Smooth muscle cell (in vitro differentiated cells): ENCODE results near the gene CRYZL1. TPM values are rescaled to one million over a fixed set of nuclear protein-coding genes. Genes with fewer than 3 reads are reported as not detected.
"Not testable (repeated sequence)": the region's sequence is repeated elsewhere in the genome, so short reads cannot be mapped to it uniquely, and the experiment has no call there.

Experiments
- DNase-seq: peaks from one replicate; lab custom pipeline; 2025; ENCODE audit not compliant: unreplicated experiment; lab: John Stamatoyannopoulos, UW
- H2AFZ ChIP-seq: fragments of 200-600 bp; sonication (generic); 2 replicates; pipeline ENCODE4 v1.6.0; 2016; ENCODE audit warnings: antibody characterized with exemption, low read depth, mild to moderate bottlenecking
- H3F3A ChIP-seq: fragments of 200-600 bp; sonication (generic); 2 replicates; pipeline ENCODE4 v1.6.0; 2017; ENCODE audit warnings: antibody characterized with exemption, low read depth
- H3K27ac ChIP-seq: fragments of 200-600 bp; sonication (generic); 2 replicates; pipeline ENCODE4 v1.5.1; 2016; ENCODE audit warnings: low read depth, mild to moderate bottlenecking
- H3K27me3 ChIP-seq: fragments of 200-600 bp; sonication (generic); 2 replicates; pipeline ENCODE4 v1.6.1; 2016; ENCODE audit warnings: low read depth, mild to moderate bottlenecking
- H3K36me3 ChIP-seq: fragments of 200-600 bp; sonication (generic); 2 replicates; pipeline ENCODE4 v1.5.1; 2016; ENCODE audit warnings: low read depth
- H3K4me1 ChIP-seq: fragments of 200-600 bp; sonication (generic); 2 replicates; pipeline ENCODE4 v1.5.1; 2016; ENCODE audit warnings: low read depth
- H3K4me2 ChIP-seq: fragments of 200-600 bp; sonication (generic); 2 replicates; pipeline ENCODE4 v1.6.0; 2016; ENCODE audit warnings: mild to moderate bottlenecking
- H3K4me3 ChIP-seq: fragments of 200-600 bp; sonication (generic); 2 replicates; pipeline ENCODE4 v1.5.1; 2016; ENCODE audit warnings: mild to moderate bottlenecking
- H3K79me2 ChIP-seq: fragments of 200-600 bp; sonication (generic); 2 replicates; pipeline ENCODE4 v1.6.0; 2016; ENCODE audit warnings: low read depth, mild to moderate bottlenecking
- H3K9ac ChIP-seq: fragments of 200-600 bp; sonication (generic); 2 replicates; pipeline ENCODE4 v1.6.0; 2016; ENCODE audit warnings: low read depth
- H3K9me3 ChIP-seq: fragments of 200-600 bp; sonication (generic); replicated peaks from 2 replicates; pipeline ENCODE4 v1.5.1; 2016; ENCODE audit warnings: low read depth
- H4K20me1 ChIP-seq: fragments of 200-600 bp; sonication (generic); 2 replicates; pipeline ENCODE4 v1.6.0; 2016; ENCODE audit warnings: low read depth
- CTCF ChIP-seq: fragments of 200-600 bp; sonication (generic); IDR thresholded peaks from 2 replicates; pipeline ENCODE4 v1.5.1; 2017; ENCODE audit warnings: borderline replicate concordance, mild to moderate bottlenecking, antibody characterized with exemption; ENCODE audit not compliant: insufficient read depth, poor library complexity, severe bottlenecking
- WGBS: methylation state at CpG from one replicate; pipeline ENCODE4 v1.1.7; 2016; ENCODE audit warnings: low lambda C conversion rate; 5-methylcytosine and 5-hydroxymethylcytosine counted together
- polyA plus RNA-seq: library from polyadenylated mRNA; unstranded; fragments of >200 nt; fragmentation: Nextera tagmentation; extraction: Ambion mirVana; gene quantifications from 2 replicates; pipeline ENCODE4 v1.2.1, GENCODE V29; 2016
- total RNA-seq: library from RNA; depleted of rRNA; stranded (reverse); fragments of >200 nt; gene quantifications from 2 replicates; pipeline ENCODE4 v1.2.3, GENCODE V29; 2014

Gene CRYZL1
- total and polyA plus RNA-seq, 2 experiments from 2014 or later: 37.7 to 48.3 TPM

- Histone ChIP-seq H3K36me3 (peaks cover 6% of the 10 kb centered on the region), H3K27ac (no peak overlapping the region), H3K27me3 (no peaks in the 10 kb centered on the region), H3K4me2 (peak overlapping the region; percentile 90), H3K9me3 (no peaks in the 10 kb centered on the region), H4K20me1 (no peaks in the 10 kb centered on the region), H3K79me2 (peaks cover 36% of the 10 kb centered on the region), H3K4me1 (peaks cover 14% of the 10 kb centered on the region), H3F3A (peaks cover 10% of the 10 kb centered on the region), H3K9ac (peak overlapping the region; percentile 89), H2AFZ (no peak overlapping the region), H3K4me3 (peak overlapping the region; percentile 84)
- 81% methylated on average over 6 of the region's 6 CpGs for WGBS
- TF ChIP-seq CTCF: no peak
- no peak for DNase-seq
Measured at GRCh38 chr21:33586927-33587326, 54.6 kb downstream of the CRYZL1 start.

GRCh38 chr21:33584455-33584854 lies 57.1 kb downstream of the CRYZL1 start:
- Histone ChIP-seq H3K79me2 (peaks cover 36% of the 10 kb centered on the region), H3K9ac (no peak overlapping the region), H3K9me3 (no peaks in the 10 kb centered on the region), H3K27me3 (no peaks in the 10 kb centered on the region), H3F3A (peaks cover 4% of the 10 kb centered on the region), H2AFZ (no peak overlapping the region), H3K4me1 (peaks cover 12% of the 10 kb centered on the region), H3K27ac (no peak overlapping the region), H4K20me1 (no peaks in the 10 kb centered on the region), H3K36me3 (peaks cover 6% of the 10 kb centered on the region), H3K4me2 (no peak overlapping the region), H3K4me3 (no peak overlapping the region)
- WGBS: 90% methylated on average over 3 of the region's 3 CpGs
- TF ChIP-seq CTCF: no peak
- no peak for DNase-seq

GRCh38 chr21:33578959-33579542 lies 62.5 kb downstream of the CRYZL1 start:
- H2AFZ ChIP-seq: no peak overlapping the region
- H3K27me3 ChIP-seq: no peaks in the 10 kb centered on the region
- no peaks in the 10 kb centered on the region for H3K4me1 ChIP-seq
- no peaks in the 10 kb centered on the region for H3K79me2 ChIP-seq
- TF ChIP-seq CTCF: no peak
- H3K4me3 ChIP-seq: no peak overlapping the region
- H3K9ac ChIP-seq: no peak overlapping the region
- H3F3A ChIP-seq: peaks cover 17% of the 10 kb centered on the region
- WGBS: 90% methylated on average over 7 of the region's 7 CpGs
- peaks cover 10% of the 10 kb centered on the region for H3K36me3 ChIP-seq
- peaks cover 19% of the 10 kb centered on the region for H4K20me1 ChIP-seq
- no peak for DNase-seq
- no peaks in the 10 kb centered on the region for H3K9me3 ChIP-seq
- H3K4me2 ChIP-seq: no peak overlapping the region
- H3K27ac ChIP-seq: peak overlapping the region; percentile 64

GRCh38 chr21:33578214-33578613 lies 63.3 kb downstream of the CRYZL1 start:
- Histone ChIP-seq H3K4me1 (no peaks in the 10 kb centered on the region), H3K27me3 (no peaks in the 10 kb centered on the region), H3K4me3 (no peak overlapping the region), H3K27ac (peak overlapping the region; percentile 64), H3K4me2 (no peak overlapping the region), H2AFZ (no peak overlapping the region), H3F3A (peaks cover 26% of the 10 kb centered on the region), H3K9ac (no peak overlapping the region), H3K9me3 (no peaks in the 10 kb centered on the region), H4K20me1 (peaks cover 28% of the 10 kb centered on the region), H3K79me2 (no peaks in the 10 kb centered on the region), H3K36me3 (peaks cover 18% of the 10 kb centered on the region)
- TF ChIP-seq CTCF: no peak
- 85% methylated on average over 2 of the region's 2 CpGs for WGBS
- DNase-seq: no peak

- WGBS: 74% methylated on average over 2 of the region's 2 CpGs
- H3K4me2 ChIP-seq, H2AFZ ChIP-seq, H3K4me3 ChIP-seq, H3K27me3 ChIP-seq, H3K9ac ChIP-seq, H3K79me2 ChIP-seq, H3K9me3 ChIP-seq, H3K4me1 ChIP-seq, DNase-seq: not testable (repeated sequence)
- Histone ChIP-seq H3F3A (peaks cover 29% of the 10 kb centered on the region), H4K20me1 (peaks cover 40% of the 10 kb centered on the region), H3K27ac (peak overlapping the region; percentile 48), H3K36me3 (peaks cover 22% of the 10 kb centered on the region)
Measured at GRCh38 chr21:33576741-33577141, 64.8 kb downstream of the CRYZL1 start.
